Motor neuron (in vitro differentiated cells): ENCODE measurements around the gene RUSC2. TPM values are rescaled to one million over a fixed set of nuclear protein-coding genes. Genes with fewer than 3 reads are reported as not detected.
"Not testable (repeated sequence)": the region's sequence is repeated elsewhere in the genome, so short reads cannot be mapped to it uniquely, and the experiment has no call there.

Source experiments
- ATAC-seq, 8 experiments: fragments of 200-7000 bp; cut with Tn5 transposase; replicated peaks in 6 of 8; 2 replicates each; pipeline ENCODE4 v1.8.0; 2021; ENCODE audit warnings: mild to moderate bottlenecking in 8 of 8, moderate library complexity in 8 of 8
- H3K27ac ChIP-seq, 2 donors: fragments of 250-450 bp; sonication (Bioruptor Pico); 2 replicates each; pipeline ENCODE4 v1.9.0; 2021; ENCODE audit warnings: antibody characterized with exemption in 2 of 2, mild to moderate bottlenecking in 2 of 2, moderate library complexity in 1 of 2
- H3K4me1 ChIP-seq, 2 donors: fragments of 250-450 bp; sonication (Bioruptor Pico); replicated peaks in 1 of 2; 2 replicates each; pipeline ENCODE4 v1.6.1; 2021; ENCODE audit warnings: antibody characterized with exemption in 2 of 2, mild to moderate bottlenecking in 2 of 2, moderate library complexity in 1 of 2
- H3K4me3 ChIP-seq, 5 donors: fragments of 250-450 bp; sonication (Bioruptor Pico); 2 replicates each; pipeline ENCODE4 v1.9.0; 2021; ENCODE audit warnings: antibody characterized with exemption in 5 of 5, mild to moderate bottlenecking in 5 of 5, moderate library complexity in 4 of 5
- WGBS, 10 experiments: fragments of 450-650 bp; shearing (Covaris generic); methylation state at CpG; one replicate each; pipeline ENCODE4 v1.0.0; 2022; 5-methylcytosine and 5-hydroxymethylcytosine counted together
- in situ Hi-C, 9 experiments: fragments of 400-800 bp; cut with MboI; loops; one replicate each; pipeline ENCODE4 v1.15.0; 2021; ENCODE audit warnings: low sequenced_read_pairs in 9 of 9, low pct_unique_long_range_greater_than_20kb in 2 of 9; ENCODE audit not compliant: unreplicated experiment in 9 of 9
- total RNA-seq, 8 experiments: library from RNA; unstranded; fragments of 300-600 nt; gene quantifications; 2 replicates each; pipeline versions ENCODE4 v1.2.3 to v1.2.4, GENCODE V29; 2022

RUSC2 gene
- total RNA-seq, 8 experiments from 2014 or later = 12.7 to 42.1 (median 34.3) TPM

- no peaks in the 10 kb centered on the region for H3K4me1 ChIP-seq
- in situ Hi-C loops = loop anchor here in 3 of 9 experiments (25.0 kb wide), 1 partner anchor 369 kb away; the partner anchor contains the start of genes ATOSB (in 3 of the 3) and STOML2 (in 3 of the 3)
- ATAC-seq = peak in 3 of 8 experiments; percentile 19 to 50 (median 49)
- no peak overlapping the region for H3K4me3 ChIP-seq
- H3K27ac ChIP-seq = no peak overlapping the region
- 58 to 100% (median 80%) methylated on average over 1 to 2 of the region's 4 CpGs; no CpG with 5 or more reads in 3 of the 10 experiments for WGBS, 10 experiments
Measured at GRCh38 chr9:35481347-35481975, 8.4 kb upstream of the RUSC2 start.

- no peak overlapping the region for H3K27ac ChIP-seq
- no peaks in the 10 kb centered on the region for H3K4me1 ChIP-seq
- in situ Hi-C loops = loop anchor here in 3 of 9 experiments (25.0 kb wide), 1 partner anchor 370 kb away; the partner anchor contains the start of genes ATOSB (in 3 of the 3) and STOML2 (in 3 of the 3)
- no peak overlapping the region for H3K4me3 ChIP-seq
- no peak for ATAC-seq
- 50 to 92% (median 68%) methylated on average over 1 to 3 of the region's 3 CpGs; no CpG with 5 or more reads in 6 of the 10 experiments for WGBS, 10 experiments
Measured at GRCh38 chr9:35482071-35482470, 7.8 kb upstream of the RUSC2 start.

- 57 to 100% (median 88%) methylated on average over 1 to 3 of the region's 3 CpGs; no CpG with 5 or more reads in 2 of the 10 experiments for WGBS, 10 experiments
- no peak overlapping the region for H3K27ac ChIP-seq
- H3K4me1 ChIP-seq = peaks cover 0 to 4% of the 10 kb centered on the region in 2 donors
- H3K4me3 ChIP-seq = no peak overlapping the region
- in situ Hi-C loops = loop anchor here in 3 of 9 experiments (25.0 kb wide), 1 partner anchor 372 kb away; the partner anchor contains the start of genes ATOSB (in 3 of the 3) and STOML2 (in 3 of the 3)
- no peak for ATAC-seq
Measured at GRCh38 chr9:35484406-35484805, 5.5 kb upstream of the RUSC2 start.

- ATAC-seq = no peak
- no peak overlapping the region for H3K27ac ChIP-seq
- peaks cover 0 to 8% of the 10 kb centered on the region in 2 donors for H3K4me1 ChIP-seq
- WGBS, 10 experiments = 40 to 100% (median 92%) methylated on average over 1 to 2 of the region's 2 CpGs; no CpG with 5 or more reads in 2 of the 10 experiments
- in situ Hi-C loops = loop anchor here in 3 of 9 experiments (5.0 to 25.0 kb wide), 2 partner anchors 60 to 375 kb away; partner anchors contain the start of genes ATOSB (in 3 of the 3) and STOML2 (in 3 of the 3)
- H3K4me3 ChIP-seq = no peak overlapping the region
Measured at GRCh38 chr9:35487081-35487480, 2.8 kb upstream of the RUSC2 start.

- in situ Hi-C loops = loop anchor here in 3 of 9 experiments (5.0 to 25.0 kb wide), 2 partner anchors 59 to 376 kb away; partner anchors contain the start of genes ATOSB (in 3 of the 3) and STOML2 (in 3 of the 3)
- H3K27ac ChIP-seq = no peak overlapping the region
- no peak overlapping the region for H3K4me3 ChIP-seq
- ATAC-seq = peak in 3 of 8 experiments; percentile 1 to 23 (median 2)
- H3K4me1 ChIP-seq = peaks cover 0 to 8% of the 10 kb centered on the region in 2 donors
- WGBS, 10 experiments = 36 to 100% (median 88%) methylated on average over 3 to 10 of the region's 10 CpGs; no CpG with 5 or more reads in 1 of the 10 experiments
Measured at GRCh38 chr9:35488021-35488420, 1.9 kb upstream of the RUSC2 start.

- 7 to 100% (median 83%) methylated on average over 1 to 9 of the region's 10 CpGs for WGBS, 10 experiments
- H3K27ac ChIP-seq = peak overlapping the region in 1 of 2 donors; percentile 63
- in situ Hi-C loops = loop anchor here in 3 of 9 experiments (5.0 to 25.0 kb wide), 2 partner anchors 59 to 376 kb away; partner anchors contain the start of genes ATOSB (in 3 of the 3) and STOML2 (in 3 of the 3)
- peak overlapping the region; percentile 42 to 82 (median 45) for H3K4me3 ChIP-seq
- H3K4me1 ChIP-seq = peaks cover 0 to 8% of the 10 kb centered on the region in 2 donors
- ATAC-seq = no peak
Measured at GRCh38 chr9:35488566-35489312, 1.2 kb upstream of the RUSC2 start.

- H3K27ac ChIP-seq = peak overlapping the region; percentile 17 to 71
- peak in 5 of 8 experiments; percentile 0 to 2 (median 1) for ATAC-seq
- H3K4me3 ChIP-seq = peak overlapping the region; percentile 42 to 82 (median 45)
- in situ Hi-C loops = loop anchor here in 3 of 9 experiments (25.0 kb wide), 1 partner anchor 378 kb away; the partner anchor contains the start of genes ATOSB (in 3 of the 3) and STOML2 (in 3 of the 3)
- 0% methylated on average over 2 of the region's 44 CpGs; no CpG with 5 or more reads in 9 of the 10 experiments for WGBS, 10 experiments
- peaks cover 0 to 8% of the 10 kb centered on the region in 2 donors for H3K4me1 ChIP-seq
Measured at GRCh38 chr9:35490155-35490909, 421 bp downstream of the RUSC2 start.

GRCh38 chr9:35490910-35491465 is 1.1 kb downstream of the RUSC2 start:
- H3K27ac ChIP-seq = no peak overlapping the region
- WGBS, 10 experiments = 0 to 86% (median 71%) methylated on average over 1 to 10 of the region's 12 CpGs
- no peak for ATAC-seq
- peak overlapping the region; percentile 42 to 82 (median 45) for H3K4me3 ChIP-seq
- peaks cover 0 to 8% of the 10 kb centered on the region in 2 donors for H3K4me1 ChIP-seq
- in situ Hi-C loops = loop anchor here in 3 of 9 experiments (25.0 kb wide), 1 partner anchor 379 kb away; the partner anchor contains the start of genes ATOSB (in 3 of the 3) and STOML2 (in 3 of the 3)

GRCh38 chr9:35493119-35493518 is 3.2 kb downstream of the RUSC2 start:
- not testable (repeated sequence) for ATAC-seq, H3K4me1 ChIP-seq, H3K4me3 ChIP-seq, H3K27ac ChIP-seq
- WGBS, 10 experiments = 56 to 100% (median 92%) methylated on average over 1 of the region's 1 CpG; no CpG with 5 or more reads in 1 of the 10 experiments
- in situ Hi-C loops = loop anchor here in 3 of 9 experiments (25.0 kb wide), 1 partner anchor 381 kb away; the partner anchor contains the start of genes ATOSB (in 3 of the 3) and STOML2 (in 3 of the 3)

- no peak overlapping the region for H3K27ac ChIP-seq
- in situ Hi-C loops = loop anchor here in 3 of 9 experiments (25.0 kb wide), 1 partner anchor 384 kb away; the partner anchor contains the start of genes ATOSB (in 3 of the 3) and STOML2 (in 3 of the 3)
- peaks cover 0 to 4% of the 10 kb centered on the region in 2 donors for H3K4me1 ChIP-seq
- ATAC-seq = no peak
- H3K4me3 ChIP-seq = no peak overlapping the region
- 19 to 100% (median 79%) methylated on average over 1 to 10 of the region's 10 CpGs for WGBS, 10 experiments
Measured at GRCh38 chr9:35495984-35496383, 6.1 kb downstream of the RUSC2 start.

- not testable (repeated sequence) for ATAC-seq, H3K4me3 ChIP-seq, H3K27ac ChIP-seq, H3K4me1 ChIP-seq
- in situ Hi-C loops = loop anchor here in 3 of 9 experiments (25.0 kb wide), 1 partner anchor 386 kb away; the partner anchor contains the start of genes ATOSB (in 3 of the 3) and STOML2 (in 3 of the 3)
- WGBS, 10 experiments = 41 to 100% (median 95%) methylated on average over 1 to 10 of the region's 10 CpGs
Measured at GRCh38 chr9:35498245-35498644, 8.3 kb downstream of the RUSC2 start.
